CD4-positive, alpha-beta memory T cell (primary cell): ENCODE data around the gene ZNF845. TPM values are rescaled to one million over a fixed set of nuclear protein-coding genes. Genes with fewer than 3 reads are reported as not detected.
"Not testable (repeated sequence)": the region's sequence is repeated elsewhere in the genome, so short reads cannot be mapped to it uniquely, and the experiment has no call there.

Experiments
- CTCF ChIA-PET: fragments of 350-600 bp; sonication (Branson Sonifier 250); formaldehyde crosslinking; loops from one replicate; lab custom pipeline; 2021; ENCODE audit warnings: inconsistent platforms; ENCODE audit not compliant: partially characterized antibody; lab: Charles Lee
- POLR2A ChIA-PET: fragments of 350-600 bp; sonication (Branson Sonifier 250); formaldehyde crosslinking; loops from one replicate; lab custom pipeline; 2021; ENCODE audit not compliant: partially characterized antibody; lab: Charles Lee
- DNase-seq, 5 donors: peaks; one replicate each; pipeline versions ENCODE4 v3.0.0 to v3.0.0-alpha.2; 2020 to 2022; ENCODE audit warnings: mixed read lengths in 1 of 5
- H3K27ac ChIP-seq: one replicate; pipeline ENCODE4 v1.7.0; 2013; ENCODE audit warnings: low read depth, low read length
- H3K27me3 ChIP-seq: 2 replicates; pipeline ENCODE4 v1.7.0; 2013; ENCODE audit warnings: mild to moderate bottlenecking, low read length, moderate library complexity; ENCODE audit not compliant: insufficient read depth
- H3K36me3 ChIP-seq: 2 replicates; pipeline ENCODE4 v1.7.0; 2013; ENCODE audit warnings: mild to moderate bottlenecking, low read length, moderate library complexity; ENCODE audit not compliant: insufficient read depth
- H3K4me1 ChIP-seq: 2 replicates; pipeline ENCODE4 v1.7.0; 2013; ENCODE audit warnings: mild to moderate bottlenecking, low read length, moderate library complexity; ENCODE audit not compliant: insufficient read depth
- H3K4me3 ChIP-seq, 2 donors: one replicate each; pipeline ENCODE4 v1.7.0; 2013; ENCODE audit warnings: low read length in 2 of 2, mild to moderate bottlenecking in 1 of 2
- H3K9me3 ChIP-seq, 2 donors: one replicate each; pipeline ENCODE4 v1.7.0; 2013; ENCODE audit warnings: low read length in 2 of 2, control low read depth in 1 of 2; ENCODE audit not compliant: control insufficient read depth in 1 of 2
- H3K27ac Mint-ChIP-seq, 7 donors: one replicate each; pipeline ENCODE4 v1.8.0; 2020 to 2021; ENCODE audit warnings: mixed read lengths in 7 of 7, mild to moderate bottlenecking in 6 of 7, inconsistent platforms in 3 of 7, moderate library complexity in 3 of 7
- H3K27me3 Mint-ChIP-seq, 2 donors: one replicate each; pipeline ENCODE4 v1.8.0; 2020 to 2021; ENCODE audit warnings: mixed read lengths in 2 of 2
- H3K36me3 Mint-ChIP-seq, 2 donors: one replicate each; pipeline ENCODE4 v1.8.0; 2020 to 2021; ENCODE audit warnings: mixed read lengths in 2 of 2, inconsistent platforms in 1 of 2, mild to moderate bottlenecking in 1 of 2
- H3K4me1 Mint-ChIP-seq, 4 donors: one replicate each; pipeline ENCODE4 v1.8.0; 2020 to 2021; ENCODE audit warnings: mixed read lengths in 4 of 4, mild to moderate bottlenecking in 1 of 4
- H3K4me3 Mint-ChIP-seq, 8 donors: one replicate each; pipeline ENCODE4 v1.8.0; 2020 to 2021; ENCODE audit warnings: mixed read lengths in 8 of 8, mild to moderate bottlenecking in 7 of 8, moderate library complexity in 6 of 8, inconsistent platforms in 3 of 8
- H3K9me3 Mint-ChIP-seq, 8 donors: one replicate each; pipeline ENCODE4 v1.8.0; 2020 to 2021; ENCODE audit warnings: mixed read lengths in 8 of 8, mild to moderate bottlenecking in 5 of 8, inconsistent platforms in 3 of 8, moderate library complexity in 1 of 8
- intact Hi-C: fragments of 100-400 bp; cut with micrococcal nuclease; formaldehyde crosslinking; loops from one replicate; pipeline ENCODE4 v1.15.1; 2023
- polyA plus RNA-seq, 2 donors: library from polyadenylated mRNA; unstranded; fragments of 300-500 nt; fragmentation: Illumina TruSeq; gene quantifications; one replicate each; pipeline ENCODE4 v1.2.3, GENCODE V29; 2021
- total RNA-seq, 2 experiments: library from RNA; stranded (reverse); gene quantifications; one replicate each; pipeline ENCODE4 v1.2.3, GENCODE V29; 2021

Gene ZNF845
- total and polyA plus RNA-seq, 4 experiments from 2014 or later: 12.2 to 19.4 (median 15.7) TPM

- no peaks in the 10 kb centered on the region for H3K27me3 Mint-ChIP-seq
- ChIA-PET CTCF (interaction anchor here (1.3 kb wide), 1 partner anchor 162 kb away, joined by 3 read pairs; no protein-coding TSS in a partner anchor), POLR2A (no interaction called here)
- no peak overlapping the region for H3K4me3 Mint-ChIP-seq
- DNase-seq: no peak
- Histone ChIP-seq H3K4me3 (no peak overlapping the region), H3K27ac (no peak overlapping the region), H3K27me3 (no peaks in the 10 kb centered on the region), H3K9me3 (peaks cover 8 to 43% of the 10 kb centered on the region in 2 donors), H3K4me1 (no peaks in the 10 kb centered on the region), H3K36me3 (no peaks in the 10 kb centered on the region)
- no peaks in the 10 kb centered on the region for H3K4me1 Mint-ChIP-seq
- peaks cover 0 to 67% (median 60%) of the 10 kb centered on the region in 8 donors for H3K9me3 Mint-ChIP-seq
- intact Hi-C loops: no loop called here
- peaks cover 8 to 21% of the 10 kb centered on the region in 2 donors for H3K36me3 Mint-ChIP-seq
- H3K27ac Mint-ChIP-seq: no peak overlapping the region
These were observed 24.5 kb downstream of the ZNF845 start for GRCh38 chr19:53357821-53358581.

- H3K36me3 Mint-ChIP-seq, DNase-seq, H3K27ac Mint-ChIP-seq, H3K4me1 Mint-ChIP-seq, H3K4me3 Mint-ChIP-seq, H3K4me1 ChIP-seq, H3K36me3 ChIP-seq, H3K27me3 ChIP-seq, intact Hi-C loops, POLR2A ChIA-PET, H3K27me3 Mint-ChIP-seq, H3K27ac ChIP-seq, H3K4me3 ChIP-seq: not testable (repeated sequence)
- peaks cover 0 to 50% (median 41%) of the 10 kb centered on the region in 8 donors for H3K9me3 Mint-ChIP-seq
- peaks cover 0 to 22% of the 10 kb centered on the region in 2 donors for H3K9me3 ChIP-seq
- CTCF ChIA-PET: interaction anchor here (1.7 kb wide), 1 partner anchor 165 kb away, joined by 4 read pairs; no protein-coding TSS in a partner anchor
These were observed 26.5 kb downstream of the ZNF845 start for GRCh38 chr19:53360056-53360455.

DNA sequence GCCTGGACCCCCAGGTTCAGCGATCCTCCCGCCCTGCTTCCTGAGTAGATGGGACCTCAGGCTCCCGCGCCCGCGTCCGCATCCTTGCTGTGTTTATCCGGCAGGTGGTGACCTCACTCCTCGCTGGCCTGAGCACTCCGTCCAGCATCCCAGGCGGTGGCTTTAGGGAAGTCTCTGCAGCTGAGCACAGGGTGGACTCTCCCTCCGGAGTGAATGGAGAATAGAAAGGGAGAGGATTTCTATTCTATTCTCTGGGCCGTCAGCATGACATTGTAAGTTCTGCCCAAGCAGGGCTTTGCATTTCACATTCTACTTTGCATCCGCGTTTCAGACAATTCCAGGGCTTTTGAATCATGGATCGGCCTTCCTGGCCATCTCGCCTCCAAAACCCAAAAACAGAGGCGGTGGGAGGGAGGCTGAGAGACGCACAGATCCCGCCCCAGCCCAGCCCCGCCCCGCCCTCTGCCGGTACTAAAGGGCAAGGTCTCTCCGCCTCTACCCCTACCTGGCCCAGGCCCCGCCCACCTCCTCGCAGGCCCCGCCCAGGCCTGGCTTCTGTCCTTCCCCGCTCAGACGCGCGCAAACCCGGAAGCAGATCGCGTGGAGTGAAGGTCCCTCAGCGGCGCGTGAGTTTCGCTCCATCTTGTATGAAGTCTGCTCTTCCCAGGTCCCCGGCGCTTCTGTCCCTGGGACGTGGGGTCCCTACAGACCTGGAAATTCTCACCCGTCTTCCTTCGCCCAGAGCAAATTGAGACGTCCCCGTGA, 31.8 kb downstream of the ZNF845 start, which contains the start of gene ZNF525:
ZNF525 (plus strand) TSS at position 572 of the 765 bp plus-strand sequence. CDS start 6,577 bp downstream, outside the sequence.
- peak within 1 kb of the TSS; percentile 57 to 87 for H3K4me3 ChIP-seq
- no peaks in the 10 kb centered on the region for H3K36me3 ChIP-seq
- peak; percentile 93 to 97 (median 96) for DNase-seq
- POLR2A ChIA-PET: interaction anchor here (1.1 to 1.4 kb wide), 2 partner anchors 170 to 173 kb away, joined by 3 read pairs; no protein-coding TSS in a partner anchor
- Mint-ChIP-seq H3K4me3 (peak within 1 kb of the TSS; percentile 95 to 99 (median 96)), H3K27me3 (no peaks in the 10 kb centered on the region), H3K9me3 (peaks cover 0 to 27% (median 8%) of the 10 kb centered on the region in 8 donors), H3K36me3 (peaks cover 12 to 17% of the 10 kb centered on the region in 2 donors), H3K27ac (peak within 1 kb of the TSS; percentile 90 to 98 (median 97)), H3K4me1 (peaks cover 15 to 38% (median 21%) of the 10 kb centered on the region in 4 donors)
- peaks cover 6% of the 10 kb centered on the region for H3K4me1 ChIP-seq
- intact Hi-C loops: loop anchor here (1.0 to 2.0 kb wide), 6 partner anchors 30 to 402 kb away; partner anchors contain the start of genes ZNF761, ZNF765, ZNF813 and ZNF845
- peak within 1 kb of the TSS; percentile 70 for H3K27ac ChIP-seq
- CTCF ChIA-PET: no interaction called here
- H3K9me3 ChIP-seq: no peaks in the 10 kb centered on the region
- no peaks in the 10 kb centered on the region for H3K27me3 ChIP-seq

DNA sequence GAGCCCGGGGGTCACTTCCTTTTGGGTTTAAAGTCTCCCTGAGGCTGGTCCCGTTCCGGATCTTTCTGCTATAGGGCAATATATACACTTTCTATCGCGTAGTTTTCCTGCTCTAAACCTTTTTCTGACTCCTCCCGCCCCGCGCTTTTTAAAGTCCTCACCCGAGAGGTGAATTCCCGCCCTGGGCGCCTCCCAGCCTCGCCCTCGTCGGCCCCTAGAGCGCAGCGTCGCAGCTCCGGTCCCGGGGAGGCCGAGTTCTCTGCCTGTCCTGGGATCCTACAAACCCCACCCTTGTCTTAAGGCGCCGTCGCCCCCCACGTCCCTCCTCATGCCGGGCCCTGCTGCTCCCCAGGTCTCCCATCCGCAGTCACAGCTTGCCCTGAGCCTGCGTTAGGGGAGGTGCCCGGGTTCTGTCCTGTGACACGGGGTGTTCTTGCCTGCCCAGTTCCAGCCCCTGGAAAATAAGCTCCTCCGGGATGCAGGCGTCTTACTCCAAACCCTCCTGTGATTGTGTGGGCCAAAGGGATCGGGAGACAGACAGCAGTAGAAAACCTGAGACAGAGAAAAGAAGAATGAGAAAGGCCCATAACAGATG, 32.4 kb downstream of the ZNF845 start:
- Mint-ChIP-seq H3K9me3 (peaks cover 0 to 30% (median 10%) of the 10 kb centered on the region in 8 donors), H3K4me3 (peak overlapping the region; percentile 95 to 99 (median 96)), H3K4me1 (peaks cover 17 to 42% (median 22%) of the 10 kb centered on the region in 4 donors), H3K27me3 (no peaks in the 10 kb centered on the region), H3K36me3 (peaks cover 18 to 20% of the 10 kb centered on the region in 2 donors), H3K27ac (peak overlapping the region; percentile 90 to 98 (median 97))
- DNase-seq: peak in 1 of 5 donors; percentile 72
- Histone ChIP-seq H3K27ac (peak overlapping the region; percentile 70), H3K9me3 (no peaks in the 10 kb centered on the region), H3K27me3 (no peaks in the 10 kb centered on the region), H3K4me3 (peak overlapping the region; percentile 57 to 87), H3K36me3 (no peaks in the 10 kb centered on the region), H3K4me1 (peaks cover 6% of the 10 kb centered on the region)
- CTCF ChIA-PET: interaction anchor here (0.6 kb wide), 2 partner anchors 371 to 381 kb away, joined by 3 read pairs; no protein-coding TSS in a partner anchor
- intact Hi-C loops: loop anchor here (1.0 to 2.0 kb wide), 6 partner anchors 29 to 403 kb away; partner anchors contain the start of genes ZNF761, ZNF765, ZNF813 and ZNF845
- POLR2A ChIA-PET: interaction anchor here (0.6 to 1.4 kb wide), 2 partner anchors 174 to 1169 kb away, joined by 3 read pairs; no protein-coding TSS in a partner anchor

- Mint-ChIP-seq H3K9me3 (peaks cover 0 to 52% (median 19%) of the 10 kb centered on the region in 8 donors), H3K27me3 (no peaks in the 10 kb centered on the region), H3K27ac (no peak overlapping the region), H3K36me3 (peaks cover 61 to 75% of the 10 kb centered on the region in 2 donors), H3K4me3 (no peak overlapping the region), H3K4me1 (peaks cover 5 to 19% (median 6%) of the 10 kb centered on the region in 4 donors)
- H3K27ac ChIP-seq: no peak overlapping the region
- no peak for DNase-seq
- intact Hi-C loops: no loop called here
- H3K4me3 ChIP-seq: no peak overlapping the region
- peaks cover 18% of the 10 kb centered on the region for H3K36me3 ChIP-seq
- no peaks in the 10 kb centered on the region for H3K4me1 ChIP-seq
- ChIA-PET CTCF (no interaction called here), POLR2A (no interaction called here)
- H3K9me3 ChIP-seq: peaks cover 0 to 4% of the 10 kb centered on the region in 2 donors
- no peaks in the 10 kb centered on the region for H3K27me3 ChIP-seq
These were observed 38.6 kb downstream of the ZNF845 start for GRCh38 chr19:53372196-53372595.

GRCh38 chr19:53374288-53374687, 40.7 kb downstream of the ZNF845 start:
- Mint-ChIP-seq H3K4me1 (peaks cover 0 to 5% (median 2%) of the 10 kb centered on the region in 4 donors), H3K9me3 (peaks cover 0 to 55% (median 31%) of the 10 kb centered on the region in 8 donors), H3K27ac (no peak overlapping the region), H3K4me3 (peak overlapping the region in 1 of 8 donors; percentile 7), H3K36me3 (peaks cover 79 to 81% of the 10 kb centered on the region in 2 donors), H3K27me3 (no peaks in the 10 kb centered on the region)
- H3K4me3 ChIP-seq: no peak overlapping the region
- no peak overlapping the region for H3K27ac ChIP-seq
- H3K4me1 ChIP-seq: no peaks in the 10 kb centered on the region
- H3K27me3 ChIP-seq: no peaks in the 10 kb centered on the region
- ChIA-PET CTCF (no interaction called here), POLR2A (no interaction called here)
- H3K36me3 ChIP-seq: peaks cover 32% of the 10 kb centered on the region
- intact Hi-C loops: no loop called here
- peaks cover 0 to 4% of the 10 kb centered on the region in 2 donors for H3K9me3 ChIP-seq
- no peak for DNase-seq
